ENCODE data around the gene NELFCD. TPM values are rescaled to one million over a fixed set of nuclear protein-coding genes. Genes with fewer than 3 reads are reported as not detected.

The NELFCD gene
- total RNA-seq, 8 experiments from 2014 or later, result 31.0 to 126 (median 65.7) TPM

DNA sequence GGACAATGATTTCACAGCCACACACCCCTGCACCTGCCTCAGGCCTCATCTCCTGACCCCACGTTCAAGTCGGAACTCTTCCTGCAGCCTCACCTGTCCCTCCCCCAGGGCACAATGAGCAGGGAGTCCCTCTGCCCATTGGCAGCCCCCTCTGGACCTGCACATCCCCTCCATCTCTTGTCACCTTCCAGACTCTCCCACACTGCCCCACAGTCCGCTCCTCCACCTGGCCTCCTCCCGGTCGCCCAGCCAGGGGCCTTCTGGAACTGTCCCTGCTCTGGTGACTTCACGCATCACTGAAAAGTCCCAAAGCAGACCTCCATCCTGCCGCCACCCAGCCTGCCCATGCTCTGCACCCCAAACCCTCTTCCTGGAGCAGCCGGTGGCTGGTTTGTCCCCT, 21.3 kb downstream of the NELFCD start:
- H3K27ac ChIP-seq, result no peak overlapping the region
- peaks cover 7 to 17% of the 10 kb centered on the region in 2 donors for H3K4me1 ChIP-seq (replicated peaks in 1 of 2)
- no peak for ATAC-seq (replicated peaks in 6 of 8)
- H3K4me3 ChIP-seq, result no peak overlapping the region
- in situ Hi-C loops (cut with MboI; ENCODE audit: low pct_unique_long_range_greater_than_20kb in 2 of 9, low sequenced_read_pairs in 9 of 9, unreplicated experiment in 9 of 9), result no loop called here
- 60 to 100% (median 96%) methylated on average over 2 to 4 of the region's 8 CpGs; no CpG with 5 or more reads in 7 of the 10 experiments for WGBS, 10 experiments

DNA sequence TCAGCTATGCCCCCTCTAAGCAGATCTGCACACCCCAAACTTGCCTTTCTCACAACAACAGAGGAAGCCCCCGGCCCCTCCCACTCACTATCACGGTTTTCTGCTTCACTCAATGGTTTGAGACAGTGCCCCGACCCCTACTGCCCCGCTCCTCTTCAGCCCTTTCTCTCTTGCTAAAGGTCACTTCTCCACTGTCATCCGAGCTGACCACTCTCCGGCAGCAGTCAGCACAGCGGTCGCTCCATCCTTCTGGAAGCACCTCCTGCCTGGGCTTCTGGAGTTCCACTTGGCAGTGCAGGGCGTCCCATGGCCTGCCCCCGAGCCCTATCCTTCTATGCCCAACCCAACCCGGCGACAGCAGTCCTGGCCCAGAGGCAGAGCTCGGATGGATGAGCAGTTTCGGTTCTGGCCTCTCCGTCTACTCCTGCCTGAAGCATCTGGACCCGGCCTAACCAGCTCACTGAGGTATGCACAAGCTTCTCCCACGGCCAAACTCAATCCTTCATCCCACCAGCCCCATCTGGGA, 21.9 kb downstream of the NELFCD start:
- peaks cover 7 to 20% of the 10 kb centered on the region in 2 donors for H3K4me1 ChIP-seq (replicated peaks in 1 of 2)
- no peak overlapping the region for H3K27ac ChIP-seq
- in situ Hi-C loops (cut with MboI; ENCODE audit: low pct_unique_long_range_greater_than_20kb in 2 of 9, low sequenced_read_pairs in 9 of 9, unreplicated experiment in 9 of 9), result no loop called here
- WGBS, 10 experiments, result 50 to 81% (median 73%) methylated on average over 2 to 9 of the region's 17 CpGs; no CpG with 5 or more reads in 5 of the 10 experiments
- no peak for ATAC-seq (replicated peaks in 6 of 8)
- H3K4me3 ChIP-seq, result no peak overlapping the region

- in situ Hi-C loops (cut with MboI; ENCODE audit: low pct_unique_long_range_greater_than_20kb in 2 of 9, low sequenced_read_pairs in 9 of 9, unreplicated experiment in 9 of 9), result no loop called here
- Histone ChIP-seq H3K27ac (no peak overlapping the region), H3K4me3 (no peak overlapping the region), H3K4me1 (replicated peaks in 1 of 2) (peaks cover 7 to 20% of the 10 kb centered on the region in 2 donors)
- no peak for ATAC-seq (replicated peaks in 6 of 8)
- WGBS, 10 experiments, result 80 to 100% (median 95%) methylated on average over 1 to 8 of the region's 16 CpGs; no CpG with 5 or more reads in 3 of the 10 experiments
Measured at GRCh38 chr20:59003836-59004492, 22.9 kb downstream of the NELFCD start.

GRCh38 chr20:59004493-59004762, 23.4 kb downstream of the NELFCD start:
- 85 to 90% methylated on average over 2 to 4 of the region's 4 CpGs; no CpG with 5 or more reads in 8 of the 10 experiments for WGBS, 10 experiments
- in situ Hi-C loops (cut with MboI; ENCODE audit: low pct_unique_long_range_greater_than_20kb in 2 of 9, low sequenced_read_pairs in 9 of 9, unreplicated experiment in 9 of 9), result no loop called here
- Histone ChIP-seq H3K4me3 (no peak overlapping the region), H3K27ac (no peak overlapping the region), H3K4me1 (replicated peaks in 1 of 2) (peaks cover 7 to 20% of the 10 kb centered on the region in 2 donors)
- ATAC-seq (replicated peaks in 6 of 8), result no peak

DNA sequence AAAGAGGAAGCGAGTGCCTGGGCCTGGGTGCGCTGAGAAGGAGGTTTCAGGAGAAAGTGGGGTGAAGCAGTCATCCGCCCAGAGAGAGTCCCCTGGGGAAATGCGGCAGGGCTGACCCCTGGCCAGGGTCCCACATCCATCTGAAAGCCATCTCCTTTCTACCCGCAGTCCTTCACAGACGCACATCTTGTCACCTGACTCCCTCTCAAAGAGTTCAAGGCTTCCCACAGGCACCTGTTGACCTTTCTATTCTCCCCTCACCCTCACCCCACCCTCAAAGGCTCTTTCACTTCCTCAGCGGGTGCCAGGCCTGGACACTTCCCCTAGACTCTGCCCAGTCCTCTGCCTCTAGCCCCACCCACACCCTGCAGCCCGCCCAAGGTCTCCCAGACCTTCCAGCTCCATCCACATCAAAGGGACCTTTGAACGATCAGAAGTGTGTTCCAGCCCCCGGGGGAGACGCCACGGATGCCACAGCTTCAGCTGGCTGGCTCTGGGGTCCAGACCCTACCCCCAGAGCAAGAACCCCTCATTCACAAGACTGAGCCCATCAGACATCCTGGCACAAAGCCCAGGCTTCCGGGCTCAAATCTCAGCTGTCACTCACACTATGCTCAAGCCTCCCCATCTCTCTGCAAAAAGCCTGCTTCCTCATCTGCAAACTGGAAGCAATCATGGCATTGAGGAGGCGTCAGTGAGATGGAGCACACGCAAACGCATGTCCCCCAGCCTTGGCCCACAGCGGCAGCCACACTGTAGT, 23.9 kb downstream of the NELFCD start:
- ATAC-seq (replicated peaks in 6 of 8), result peak in 2 of 8 experiments; percentile 4 to 7

GRCh38 chr20:59005523-59006166, 24.6 kb downstream of the NELFCD start:
- 64 to 100% (median 100%) methylated on average over 1 to 2 of the region's 3 CpGs; no CpG with 5 or more reads in 5 of the 10 experiments for WGBS, 10 experiments
- Histone ChIP-seq H3K27ac (no peak overlapping the region), H3K4me3 (no peak overlapping the region), H3K4me1 (replicated peaks in 1 of 2) (peaks cover 7 to 21% of the 10 kb centered on the region in 2 donors)
- ATAC-seq (replicated peaks in 6 of 8), result peak in 1 of 8 experiments; percentile 3
- in situ Hi-C loops (cut with MboI; ENCODE audit: low pct_unique_long_range_greater_than_20kb in 2 of 9, low sequenced_read_pairs in 9 of 9, unreplicated experiment in 9 of 9), result no loop called here

More for the DNA sequence above, 23.9 kb downstream of the NELFCD start:
- 17 to 100% (median 81%) methylated on average over 1 to 9 of the region's 17 CpGs; no CpG with 5 or more reads in 5 of the 10 experiments for WGBS, 10 experiments
- in situ Hi-C loops (cut with MboI; ENCODE audit: low pct_unique_long_range_greater_than_20kb in 2 of 9, low sequenced_read_pairs in 9 of 9, unreplicated experiment in 9 of 9), result no loop called here
- Histone ChIP-seq H3K27ac (no peak overlapping the region), H3K4me1 (replicated peaks in 1 of 2) (peaks cover 7 to 20% of the 10 kb centered on the region in 2 donors), H3K4me3 (no peak overlapping the region)

DNA sequence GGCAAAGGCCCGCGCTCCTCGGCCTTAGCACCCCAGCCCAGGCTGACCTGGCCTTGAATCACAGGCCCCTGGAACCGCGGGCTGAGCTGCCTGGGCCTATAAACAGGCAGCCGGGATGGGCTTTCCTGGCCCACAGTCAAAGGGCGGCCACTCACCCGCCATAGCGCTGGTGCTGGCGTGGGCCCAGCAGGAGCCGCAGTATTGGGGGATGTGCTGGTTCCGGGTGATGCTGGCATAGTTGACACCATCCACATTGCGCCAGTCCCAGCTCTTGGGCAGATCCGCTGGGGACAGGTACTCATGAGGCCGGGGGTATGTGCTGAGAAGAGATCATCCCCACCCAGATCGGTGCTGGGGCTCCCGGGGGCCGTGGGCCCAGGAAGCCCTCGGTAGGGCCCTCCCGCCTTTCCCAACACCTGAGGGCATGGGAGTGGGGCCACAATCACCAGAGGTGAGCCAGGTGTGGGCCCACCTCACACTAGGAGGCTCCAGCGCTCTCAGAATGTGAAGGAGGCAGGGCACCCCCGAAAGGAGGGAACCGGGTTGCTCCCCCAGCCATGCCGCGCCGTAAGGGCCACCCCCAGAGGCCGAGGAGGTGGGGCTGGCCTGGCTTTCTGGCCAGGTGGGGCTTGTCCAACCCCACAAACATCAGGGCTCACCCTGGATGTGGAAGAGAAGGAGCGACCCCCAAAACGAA, 25.3 kb downstream of the NELFCD start:
- H3K4me1 ChIP-seq (replicated peaks in 1 of 2), result peaks cover 7 to 27% of the 10 kb centered on the region in 2 donors
- ATAC-seq (replicated peaks in 6 of 8), result peak in 2 of 8 experiments; percentile 2 to 22
- WGBS, 10 experiments, result 9 to 97% (median 47%) methylated on average over 1 to 11 of the region's 29 CpGs; no CpG with 5 or more reads in 6 of the 10 experiments
- peak overlapping the region in 1 of 5 donors; percentile 12 for H3K4me3 ChIP-seq
- H3K27ac ChIP-seq, result no peak overlapping the region
- in situ Hi-C loops (cut with MboI; ENCODE audit: low pct_unique_long_range_greater_than_20kb in 2 of 9, low sequenced_read_pairs in 9 of 9, unreplicated experiment in 9 of 9), result no loop called here

DNA sequence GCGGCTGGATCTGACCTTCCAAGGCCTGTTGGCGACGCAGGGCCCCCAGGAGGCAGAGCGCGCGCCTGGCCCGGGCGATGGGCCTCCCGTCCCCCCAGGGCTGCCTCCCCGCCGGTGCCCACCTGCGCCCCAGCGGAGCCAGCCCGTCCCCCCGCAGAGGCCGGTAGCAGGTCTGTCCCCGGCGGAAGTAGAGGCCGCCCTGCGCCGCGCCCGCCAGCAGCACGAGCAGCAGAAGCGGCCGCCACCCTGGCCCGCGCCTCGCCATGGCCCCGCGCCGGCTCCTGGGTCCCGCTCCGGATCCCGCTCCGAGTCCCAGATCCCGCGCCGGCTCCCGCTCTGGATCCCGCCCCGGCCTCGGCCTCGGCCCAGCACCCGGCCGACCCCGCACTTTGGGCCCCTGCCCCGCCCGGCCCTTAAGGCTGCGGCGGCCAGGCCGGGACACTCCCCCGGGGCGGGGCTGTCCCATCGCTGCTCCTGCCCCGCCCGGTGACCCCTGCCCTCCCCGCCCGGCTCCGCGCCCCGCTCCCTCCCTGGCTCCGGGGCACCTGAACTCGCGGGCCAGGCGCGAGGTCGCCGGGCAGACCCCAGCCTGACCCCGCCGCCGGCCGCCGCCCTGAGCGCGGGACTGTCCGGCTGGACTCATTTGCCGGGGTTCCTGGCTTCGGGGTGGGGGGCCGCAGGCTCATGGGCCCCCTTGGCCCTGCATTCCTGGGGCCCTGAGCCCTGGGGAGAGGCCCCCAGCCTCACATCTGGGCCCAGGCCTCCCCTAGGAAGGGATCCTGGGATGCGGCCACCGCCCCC, 26.0 kb downstream of the NELFCD start, which contains the start of gene CTSZ:
TSS of gene CTSZ (minus strand) at position 391 of the 801 bp plus-strand sequence. CDS start at position 265, 126 bp downstream.
- Histone ChIP-seq H3K4me3 (peak within 1 kb of the TSS in 2 of 5 donors; percentile 1 to 12), H3K27ac (no peak within 1 kb of the TSS), H3K4me1 (replicated peaks in 1 of 2) (peaks cover 7 to 28% of the 10 kb centered on the region in 2 donors)
- ATAC-seq (replicated peaks in 6 of 8), result peak in 7 of 8 experiments; percentile 53 to 79 (median 65)
- in situ Hi-C loops (cut with MboI; ENCODE audit: low pct_unique_long_range_greater_than_20kb in 2 of 9, low sequenced_read_pairs in 9 of 9, unreplicated experiment in 9 of 9), result no loop called here
- 100% methylated on average over 1 to 2 of the region's 82 CpGs; no CpG with 5 or more reads in 8 of the 10 experiments for WGBS, 10 experiments

- in situ Hi-C loops (cut with MboI; ENCODE audit: low pct_unique_long_range_greater_than_20kb in 2 of 9, low sequenced_read_pairs in 9 of 9, unreplicated experiment in 9 of 9), result no loop called here
- Histone ChIP-seq H3K27ac (no peak overlapping the region), H3K4me1 (replicated peaks in 1 of 2) (peaks cover 4 to 25% of the 10 kb centered on the region in 2 donors), H3K4me3 (no peak overlapping the region)
- ATAC-seq (replicated peaks in 6 of 8), result no peak
- 89 to 100% (median 98%) methylated on average over 2 to 10 of the region's 24 CpGs; no CpG with 5 or more reads in 5 of the 10 experiments for WGBS, 10 experiments
Measured at GRCh38 chr20:59007665-59008511, 26.8 kb downstream of the NELFCD start.

DNA sequence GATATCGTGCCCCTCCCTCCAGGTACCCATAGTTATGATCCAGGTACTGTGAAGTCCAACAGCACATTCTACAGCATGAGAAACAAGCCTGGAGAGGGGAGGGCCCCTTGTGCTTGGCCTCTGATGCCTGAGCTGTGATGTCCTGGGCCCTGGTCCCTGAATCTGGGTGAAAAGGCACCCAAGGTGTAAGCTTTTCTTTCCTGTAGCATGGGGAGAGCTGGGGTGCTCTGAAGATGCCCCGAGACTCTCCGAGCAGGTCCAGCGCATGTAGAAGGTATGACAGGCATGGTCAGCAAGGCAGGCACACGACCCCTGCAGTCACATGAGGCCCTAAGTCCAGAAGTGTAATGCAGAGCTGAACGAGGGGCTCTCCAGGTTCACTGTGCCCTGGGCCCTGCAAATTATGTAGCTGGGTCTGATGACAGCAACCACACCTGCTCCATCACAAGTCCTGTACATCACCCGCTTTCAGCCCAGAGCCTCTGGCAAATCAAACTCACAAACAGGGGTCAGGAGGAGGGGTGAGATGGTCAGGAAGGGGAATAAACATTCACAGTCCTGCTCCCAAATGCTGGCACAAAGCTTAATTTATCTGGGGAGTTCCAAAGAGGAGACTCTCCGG, 27.8 kb downstream of the NELFCD start:
- ATAC-seq (replicated peaks in 6 of 8), result no peak
- WGBS, 10 experiments, result 60 to 100% (median 83%) methylated on average over 1 to 2 of the region's 8 CpGs; no CpG with 5 or more reads in 2 of the 10 experiments
- Histone ChIP-seq H3K27ac (no peak overlapping the region), H3K4me3 (no peak overlapping the region), H3K4me1 (replicated peaks in 1 of 2) (peaks cover 3 to 20% of the 10 kb centered on the region in 2 donors)
- in situ Hi-C loops (cut with MboI; ENCODE audit: low pct_unique_long_range_greater_than_20kb in 2 of 9, low sequenced_read_pairs in 9 of 9, unreplicated experiment in 9 of 9), result no loop called here
